Measurements from ENCODE around the gene ACKR1.

The ACKR1 gene

DNA sequence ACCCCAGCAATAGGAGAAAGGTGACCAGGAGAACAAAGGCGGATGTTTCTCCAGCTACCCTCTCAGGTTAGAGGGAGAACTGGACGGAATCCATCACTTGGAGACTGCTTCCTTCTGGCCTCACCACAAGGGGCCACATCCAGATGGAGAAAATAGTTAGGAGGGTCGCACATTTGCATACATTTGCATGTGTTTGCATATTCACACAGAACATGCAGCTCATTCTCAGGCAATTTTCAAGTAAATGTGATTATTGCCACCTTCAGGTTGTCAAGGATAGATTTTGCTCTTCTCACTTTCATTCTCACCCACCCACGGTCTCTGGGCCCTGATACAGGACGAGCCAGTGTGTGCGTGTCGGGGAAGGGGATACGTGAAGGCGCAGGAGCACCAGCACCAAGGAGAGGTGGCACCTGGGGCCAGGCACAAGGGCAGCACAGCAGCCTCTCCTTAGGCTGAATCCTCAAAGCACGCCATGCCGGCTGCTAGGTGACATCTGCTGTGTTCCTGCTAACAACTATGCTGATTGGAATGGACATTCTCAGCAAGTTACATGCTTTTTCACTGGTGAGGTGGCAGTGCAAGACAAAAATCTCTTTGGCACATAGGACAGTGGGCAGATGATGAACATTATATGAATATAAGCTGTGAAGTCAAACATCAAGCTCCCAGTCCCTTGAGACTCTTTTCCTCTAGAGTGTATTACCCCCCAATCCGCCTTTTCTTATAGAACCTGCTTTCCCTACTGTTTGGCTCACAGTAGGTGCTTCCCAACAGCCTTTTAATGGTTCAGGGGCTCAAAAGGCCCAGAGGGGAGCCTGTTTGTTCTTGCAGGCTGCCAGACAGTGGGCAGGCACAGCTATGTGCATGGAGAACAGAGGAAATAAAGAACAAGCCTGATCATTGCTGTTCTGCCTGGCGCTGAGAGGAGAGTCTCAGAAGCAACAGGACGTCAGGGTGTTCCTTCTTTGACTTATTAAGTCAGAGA is 14.3 kb downstream of the ACKR1 start:
- DNase-seq (ENCODE audit: low read depth in 2 of 3, low spot score in 2 of 3) = no peak

DNA sequence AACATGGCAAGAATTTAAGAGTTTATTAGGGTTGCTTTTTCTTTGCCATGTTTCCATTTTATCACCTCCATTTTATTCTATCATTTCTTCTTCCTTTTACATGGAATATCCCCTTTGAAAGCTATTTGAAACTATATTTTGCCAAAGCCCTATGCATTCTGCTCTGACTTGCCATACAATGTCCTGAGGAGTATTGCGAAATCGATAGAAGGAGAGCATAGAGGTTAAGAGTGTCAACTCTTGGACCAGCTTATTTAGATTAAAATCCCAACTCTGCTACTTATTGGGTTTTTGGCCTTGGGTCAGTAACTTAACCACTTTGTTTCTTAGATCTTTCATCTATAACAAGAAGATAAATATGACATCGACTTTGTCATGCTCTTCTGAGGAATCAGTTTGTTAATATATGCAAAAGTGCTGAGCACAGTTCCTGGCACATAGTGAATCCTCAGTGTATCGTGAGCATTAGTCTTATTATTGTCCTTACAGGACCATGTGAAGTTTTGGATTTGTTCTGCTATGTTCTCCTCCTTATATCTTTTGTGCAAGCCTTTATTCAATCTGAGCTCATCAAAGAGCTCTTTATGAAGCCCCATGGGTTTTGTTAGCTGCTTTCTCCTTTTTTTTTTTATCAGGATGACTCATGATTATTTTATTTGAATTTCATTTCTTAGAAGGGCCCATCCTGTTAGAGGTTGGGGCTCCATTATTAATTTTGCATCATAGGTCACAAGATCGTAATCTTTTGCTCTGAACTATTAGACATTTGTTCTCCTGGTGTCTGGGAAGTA is 17.6 kb downstream of the ACKR1 start:
- no peak for DNase-seq (ENCODE audit: low read depth in 2 of 3, low spot score in 2 of 3)

DNA sequence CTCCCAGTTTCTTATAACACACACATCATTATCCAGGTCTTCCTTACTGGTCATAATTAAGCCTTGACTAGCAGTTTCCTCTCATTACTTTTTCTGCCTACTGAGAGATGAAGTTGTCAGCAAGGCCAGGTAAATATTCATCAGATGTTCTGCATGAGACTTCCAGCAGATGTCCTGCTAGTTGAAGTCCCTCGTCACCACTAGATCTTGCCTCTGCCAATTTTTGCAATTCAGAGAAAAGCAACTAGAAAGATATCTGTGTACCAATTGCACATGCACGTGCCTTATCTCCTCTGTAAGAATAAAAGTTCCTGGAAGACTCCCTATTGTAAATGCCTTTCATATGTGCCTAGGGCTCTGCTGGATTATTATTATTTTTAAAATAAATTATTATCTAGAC is 18.3 kb downstream of the ACKR1 start:
- DNase-seq (ENCODE audit: low read depth in 2 of 3, low spot score in 2 of 3) = no peak

DNA sequence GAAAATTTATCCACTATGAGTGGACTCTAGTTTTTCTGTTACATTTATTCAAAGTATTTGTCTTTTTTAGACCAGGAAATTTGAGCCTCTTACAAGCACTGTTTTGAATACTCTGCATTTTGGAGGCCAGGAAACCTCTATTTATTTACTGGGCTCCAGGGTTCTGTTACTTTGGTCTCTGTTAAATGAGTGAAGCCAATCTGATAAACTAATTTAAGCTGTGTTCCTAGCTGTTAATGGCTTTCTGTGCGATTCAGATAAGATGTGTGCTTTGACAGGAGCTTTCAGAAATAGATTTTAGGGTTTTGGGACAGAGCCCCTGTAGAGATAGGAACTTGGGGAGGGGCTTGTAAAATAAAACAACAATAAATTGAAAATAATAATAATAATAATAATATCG is 23.9 kb downstream of the ACKR1 start:
- no peak for DNase-seq (ENCODE audit: low read depth in 2 of 3, low spot score in 2 of 3)

DNA sequence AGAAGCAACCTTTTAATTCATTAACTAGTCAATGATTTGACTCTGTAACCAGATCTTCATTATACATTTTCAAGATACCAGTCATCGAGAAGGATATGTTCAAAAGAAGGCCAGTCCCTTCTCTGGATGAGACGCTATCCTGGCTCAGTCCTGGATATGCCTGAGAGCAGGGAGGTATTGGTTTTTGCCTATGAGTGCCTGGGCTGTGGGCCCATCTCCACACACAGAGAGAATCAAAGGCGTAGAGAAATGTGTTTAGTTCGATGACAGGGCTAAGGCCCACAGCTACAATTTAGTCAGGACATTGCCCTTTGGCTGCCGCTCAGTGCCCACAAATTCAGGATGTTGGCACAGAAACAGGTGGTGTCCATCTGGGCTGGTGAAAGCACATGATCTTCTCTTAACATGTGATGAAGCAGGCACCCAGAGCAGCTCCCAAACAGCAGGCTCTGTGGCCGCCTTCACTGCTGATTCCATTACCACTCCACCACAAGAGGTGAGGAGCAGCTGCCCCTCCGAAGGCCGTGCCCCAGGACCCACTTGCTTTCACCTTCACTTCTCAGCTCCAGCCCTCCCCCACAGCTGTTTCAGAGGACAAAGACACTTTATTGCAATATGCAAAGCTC is 24.7 kb downstream of the ACKR1 start:
- DNase-seq (ENCODE audit: low read depth in 2 of 3, low spot score in 2 of 3) = no peak

DNA sequence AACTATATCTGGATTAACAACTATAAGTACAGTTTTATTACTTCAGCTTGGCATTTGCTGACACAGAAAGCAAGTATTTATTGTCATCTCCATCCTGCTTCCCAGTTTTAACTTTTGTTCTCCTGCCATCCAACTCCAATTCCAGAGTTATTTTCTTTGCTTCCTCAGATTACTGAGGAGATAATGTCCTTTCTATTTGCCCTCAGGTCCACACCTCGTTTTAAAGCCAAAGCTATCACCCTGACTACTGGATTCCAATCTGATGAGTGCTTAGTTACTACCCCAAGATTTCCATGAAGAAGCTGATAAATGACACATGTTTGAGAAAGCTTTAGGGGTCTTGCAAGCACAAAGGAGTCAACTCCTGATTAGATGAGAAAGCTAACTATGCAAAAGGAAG is 25.2 kb downstream of the ACKR1 start:
- DNase-seq (ENCODE audit: low read depth in 2 of 3, low spot score in 2 of 3) = no peak

DNA sequence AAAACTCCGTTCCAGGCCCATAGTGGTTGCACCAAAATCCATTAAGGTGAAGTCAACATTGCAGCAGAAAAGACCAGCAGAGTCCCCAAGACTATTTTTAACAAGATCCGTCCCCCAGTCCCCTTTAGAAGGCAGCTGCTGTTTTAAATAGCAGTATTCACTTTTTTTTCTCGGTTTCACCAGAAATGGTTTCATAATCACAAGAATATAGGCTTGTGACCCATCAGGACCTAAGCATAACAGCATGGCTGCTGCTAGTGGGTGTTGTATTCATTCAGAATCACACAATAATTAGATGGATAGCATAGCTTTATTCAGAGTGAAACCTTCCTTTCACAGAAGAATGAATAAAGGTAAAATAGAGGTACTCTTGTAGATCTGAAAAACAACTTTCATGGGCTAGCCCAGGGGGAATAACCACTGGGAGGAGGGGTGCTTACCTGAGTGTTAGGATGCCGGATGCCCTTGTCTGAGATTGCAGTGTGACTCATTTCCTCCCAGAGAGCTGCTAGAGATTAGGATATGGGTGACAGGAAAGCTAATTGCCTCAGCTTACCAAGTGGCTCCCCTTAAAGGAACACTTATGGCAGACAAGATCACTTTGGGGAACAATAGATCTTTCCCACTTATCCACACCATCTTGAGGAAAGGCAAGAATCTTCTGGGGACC is 35.0 kb downstream of the ACKR1 start:
- DNase-seq (ENCODE audit: low read depth in 2 of 3, low spot score in 2 of 3) = no peak

DNA sequence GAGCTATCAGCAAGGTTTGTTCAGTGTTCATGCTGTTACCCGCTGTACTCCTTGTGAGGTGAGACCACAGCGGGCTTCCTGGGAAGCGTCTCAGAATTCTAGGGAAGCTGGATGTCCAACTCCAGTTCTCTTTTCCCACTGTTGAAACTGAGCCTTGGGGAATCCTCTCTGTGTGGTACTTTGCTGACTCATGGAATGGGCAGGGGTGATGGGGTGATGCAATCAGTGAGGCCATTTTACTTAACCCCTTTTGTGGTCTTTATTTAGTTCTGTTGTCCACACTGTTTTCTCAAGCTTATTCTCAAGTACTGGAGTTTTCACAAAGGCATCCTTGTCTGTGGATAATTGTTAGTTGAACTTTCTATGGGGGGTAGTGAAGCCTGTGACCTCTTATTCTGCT is 42.6 kb downstream of the ACKR1 start:
- no peak for DNase-seq (ENCODE audit: low read depth in 2 of 3, low spot score in 2 of 3)

DNA sequence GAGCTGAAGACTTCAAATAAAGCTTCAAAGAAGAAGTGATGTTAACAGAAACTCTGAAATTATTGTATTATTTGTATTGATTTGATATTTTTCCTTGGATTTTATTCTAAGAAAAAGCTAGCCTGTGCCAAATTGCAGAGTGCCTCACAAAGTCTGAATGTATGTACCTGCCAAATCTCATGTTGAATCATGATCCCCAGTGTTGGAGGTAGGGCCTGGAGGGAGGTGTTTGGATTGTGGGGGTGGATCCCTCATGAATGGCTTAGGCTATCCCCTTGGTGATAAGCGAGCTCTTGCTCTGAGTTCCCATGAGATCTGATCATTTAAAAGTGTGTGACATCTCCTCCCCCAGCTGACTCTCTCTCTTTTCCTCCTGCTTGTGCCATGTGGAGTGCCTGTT is 43.6 kb downstream of the ACKR1 start:
- no peak for DNase-seq (ENCODE audit: low read depth in 2 of 3, low spot score in 2 of 3)

DNA sequence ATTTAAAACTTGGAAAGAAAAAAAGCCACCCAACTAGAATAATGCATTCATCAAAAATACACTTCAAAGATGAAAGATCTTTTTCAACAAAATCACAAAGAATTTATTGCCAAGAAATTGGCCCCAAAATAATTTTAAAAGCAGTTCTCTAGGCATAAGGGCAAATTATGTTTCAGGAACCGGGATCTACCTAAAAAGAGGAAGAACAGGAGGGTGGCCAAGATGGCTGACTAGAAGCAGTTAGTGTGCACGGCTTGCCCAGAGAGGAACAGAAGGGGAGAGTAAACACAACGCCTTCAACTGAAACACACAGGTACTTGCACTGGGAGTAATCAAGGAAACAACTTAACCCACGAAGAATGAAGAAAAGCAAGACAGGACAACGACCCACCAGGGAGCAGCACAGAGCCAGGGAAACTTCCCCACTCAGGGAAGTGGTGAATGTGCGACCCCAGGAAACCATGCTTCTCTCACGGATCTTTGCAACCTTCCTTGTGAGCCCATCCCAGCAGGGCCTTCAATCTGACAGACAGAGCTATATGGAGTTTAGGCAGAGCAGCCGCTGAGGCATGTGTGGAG is 46.1 kb downstream of the ACKR1 start:
- DNase-seq (ENCODE audit: low read depth in 2 of 3, low spot score in 2 of 3) = no peak
